T-helper 2 cell treated with Interferon-gamma antibody and Interleukin-4, amounts not matched to agents 100 ng/mL and 5 ng/mL, for 36 hours (primary cell): ENCODE data around the gene MYOCD. TPM values are rescaled to one million over a fixed set of nuclear protein-coding genes. Genes with fewer than 3 reads are reported as not detected.

Experiments used
- intact Hi-C: fragments of 100-400 bp; cut with micrococcal nuclease; formaldehyde crosslinking; loops from one replicate; pipeline ENCODE4 v1.15.1; 2023
- total RNA-seq: library from RNA; stranded (reverse); gene quantifications from 2 replicates; pipeline ENCODE4 v1.2.3, GENCODE V29; 2022

Gene MYOCD
- total RNA-seq, 1 donor from 2014 or later, result not detected

- intact Hi-C loops, result no loop called here
Measured at GRCh38 chr17:12744786-12745185, 79.1 kb downstream of the MYOCD start.

DNA sequence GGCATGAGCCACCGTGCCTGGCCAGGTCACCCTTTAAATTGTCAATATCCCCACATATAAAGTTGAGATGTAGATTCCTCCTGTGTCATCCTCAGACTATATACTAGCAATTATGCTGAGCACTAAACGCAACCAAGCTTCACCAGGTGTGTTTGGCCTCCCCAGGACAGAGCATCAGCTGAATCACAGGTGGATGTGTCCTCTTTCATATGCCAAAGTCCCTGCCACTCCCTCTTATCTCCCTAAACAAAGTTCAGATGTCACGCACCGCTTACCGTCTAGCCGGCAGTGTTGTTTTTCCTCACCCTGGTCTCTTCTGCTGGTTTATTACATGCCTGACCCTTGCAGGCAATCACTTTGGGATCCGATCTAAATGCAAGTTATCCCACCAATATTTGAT is 79.8 kb downstream of the MYOCD start:
- intact Hi-C loops, result no loop called here

DNA sequence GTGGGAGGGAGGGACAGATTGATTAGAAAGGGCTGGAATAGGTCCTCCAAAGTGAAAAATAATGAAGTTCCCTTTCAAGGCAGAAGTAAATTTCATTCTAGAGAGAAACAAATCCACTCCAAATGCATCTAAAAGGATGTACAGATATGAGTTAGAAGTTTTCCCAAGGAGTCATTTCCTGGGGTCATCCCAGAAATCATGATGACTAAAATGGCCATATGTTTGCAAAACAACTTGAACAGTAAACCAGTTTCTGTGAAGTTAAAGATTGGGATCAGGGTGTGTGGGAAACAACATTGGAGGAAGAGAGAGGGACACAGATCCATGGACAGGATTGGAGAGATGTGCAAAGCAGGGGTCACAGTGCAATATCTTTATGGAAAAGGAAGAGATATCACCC is 91.1 kb downstream of the MYOCD start:
- intact Hi-C loops, result no loop called here

GRCh38 chr17:12759090-12759489 is 93.4 kb downstream of the MYOCD start:
- intact Hi-C loops, result no loop called here

DNA sequence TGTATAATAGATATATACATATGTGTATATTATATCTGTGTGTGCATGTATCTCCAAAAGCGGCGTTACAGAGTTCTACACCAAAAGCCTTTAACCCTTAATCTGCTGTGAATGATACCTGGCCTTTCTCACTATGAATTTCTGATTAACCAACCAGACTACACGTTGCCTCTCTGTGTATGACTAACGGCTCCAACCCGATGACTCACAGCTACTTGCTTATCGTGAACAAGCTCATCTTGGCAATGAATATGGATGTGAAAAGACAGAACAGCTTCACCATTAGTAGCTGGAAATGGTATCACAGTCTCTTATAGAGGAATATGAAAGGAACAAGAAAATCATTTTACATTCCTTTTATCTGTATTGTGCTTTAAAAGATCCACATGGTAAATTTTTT is 99.9 kb downstream of the MYOCD start:
- intact Hi-C loops, result no loop called here

- intact Hi-C loops, result no loop called here
Measured at GRCh38 chr17:12768255-12768654, 102.6 kb downstream of the MYOCD start.

DNA sequence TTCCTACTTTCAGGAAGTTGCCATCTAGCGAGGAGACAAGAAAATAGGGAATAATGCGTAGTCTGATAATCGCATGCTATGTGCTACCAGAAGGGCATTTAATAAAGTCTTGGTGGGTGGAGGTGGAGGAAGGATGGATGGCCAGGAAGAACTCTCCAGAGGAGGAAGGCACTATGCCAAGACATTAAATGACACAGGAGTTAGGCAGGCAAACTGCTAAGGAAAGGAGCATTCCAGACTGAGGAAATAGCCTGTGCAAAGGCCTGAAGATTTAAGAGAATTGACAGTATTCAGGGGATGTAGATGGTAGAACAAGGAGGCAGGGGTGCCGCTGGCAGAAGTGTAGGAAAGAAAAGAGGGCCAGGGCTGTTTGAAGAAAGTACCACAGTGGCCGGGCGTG is 104.3 kb downstream of the MYOCD start:
- intact Hi-C loops, result no loop called here

- intact Hi-C loops, result no loop called here
Measured at GRCh38 chr17:12773153-12773552, 107.5 kb downstream of the MYOCD start.

GRCh38 chr17:12789075-12789480 is 123.4 kb downstream of the MYOCD start:
- intact Hi-C loops, result no loop called here

- intact Hi-C loops, result no loop called here
Measured at GRCh38 chr17:12789481-12790248, 124.0 kb downstream of the MYOCD start, which contains the start of gene ARHGAP44. ARHGAP44 (plus strand) TSS chr17:12789498; CDS start chr17:12789839, 341 bp downstream.

DNA sequence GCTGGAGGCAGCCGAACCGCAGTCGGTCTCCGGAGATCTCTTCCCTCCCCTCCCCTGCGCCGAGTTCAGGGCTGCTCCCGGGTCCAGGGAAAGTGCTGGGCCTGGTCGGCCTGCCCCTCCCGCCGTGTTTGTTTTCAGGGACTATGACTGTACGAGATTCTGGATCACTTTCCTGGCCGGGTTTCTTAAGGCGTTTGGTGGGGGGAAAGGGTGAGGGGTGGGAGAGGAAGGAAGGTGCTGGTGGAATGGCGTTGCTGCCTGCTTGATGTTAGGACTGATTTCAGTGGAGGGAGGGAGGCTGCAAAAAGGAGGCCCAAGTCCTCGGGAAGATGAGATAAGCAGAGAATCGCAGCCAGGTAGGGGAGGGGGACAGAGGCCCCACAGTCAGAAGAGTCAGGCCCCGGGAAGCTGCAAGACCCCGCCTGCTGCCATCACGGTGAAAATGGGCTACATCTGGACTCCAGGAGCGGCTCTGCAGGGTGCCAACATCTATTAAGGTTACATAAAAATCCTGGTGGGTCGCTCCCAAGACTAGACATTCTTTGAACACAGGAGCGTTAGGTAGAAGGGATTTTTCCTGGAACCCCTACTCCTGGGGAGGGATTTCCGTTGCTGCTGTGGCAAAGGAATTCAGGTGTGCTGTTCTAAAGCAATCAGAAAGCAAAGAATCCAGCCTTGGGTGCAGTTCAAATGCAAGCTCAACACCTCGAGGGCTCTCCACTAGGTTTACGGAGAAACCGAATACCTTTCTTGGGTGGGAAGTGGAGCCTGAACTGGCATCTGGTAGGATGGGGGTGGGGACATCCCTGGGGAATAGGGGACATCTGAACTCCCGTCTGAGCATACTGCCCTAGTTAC is 124.8 kb downstream of the MYOCD start:
- intact Hi-C loops, result no loop called here

DNA sequence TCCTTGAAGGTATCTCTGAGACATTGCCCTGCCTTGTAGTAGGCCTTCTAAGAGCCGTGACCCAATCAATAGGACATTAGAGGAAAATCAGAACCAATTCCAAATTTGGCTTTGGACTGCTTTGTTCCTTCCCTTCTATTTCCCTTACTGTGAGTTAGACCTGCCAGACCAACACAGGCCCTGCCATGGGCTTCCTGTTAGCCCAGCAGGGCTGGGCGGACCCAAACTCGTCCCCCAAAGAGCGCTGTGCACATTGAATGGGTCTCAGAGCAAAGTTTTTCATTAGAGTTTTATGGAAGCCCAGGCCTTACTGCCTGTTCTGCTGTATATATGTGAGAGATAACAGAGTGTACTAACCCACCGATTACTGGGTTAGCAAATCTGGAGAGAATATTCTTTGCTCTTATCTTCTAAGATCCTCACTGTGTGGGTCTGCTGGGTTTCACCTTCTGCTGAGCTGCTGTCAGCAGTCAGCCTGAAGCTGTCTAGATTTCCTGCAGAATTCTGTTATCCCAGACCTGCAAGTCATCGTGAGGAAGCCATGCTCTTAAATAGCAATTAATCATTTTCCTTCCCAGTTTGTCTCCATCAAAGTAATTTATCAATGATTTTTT is 129.3 kb downstream of the MYOCD start:
- intact Hi-C loops, result no loop called here

- intact Hi-C loops, result no loop called here
Measured at GRCh38 chr17:12800855-12801365, 135.2 kb downstream of the MYOCD start.

DNA sequence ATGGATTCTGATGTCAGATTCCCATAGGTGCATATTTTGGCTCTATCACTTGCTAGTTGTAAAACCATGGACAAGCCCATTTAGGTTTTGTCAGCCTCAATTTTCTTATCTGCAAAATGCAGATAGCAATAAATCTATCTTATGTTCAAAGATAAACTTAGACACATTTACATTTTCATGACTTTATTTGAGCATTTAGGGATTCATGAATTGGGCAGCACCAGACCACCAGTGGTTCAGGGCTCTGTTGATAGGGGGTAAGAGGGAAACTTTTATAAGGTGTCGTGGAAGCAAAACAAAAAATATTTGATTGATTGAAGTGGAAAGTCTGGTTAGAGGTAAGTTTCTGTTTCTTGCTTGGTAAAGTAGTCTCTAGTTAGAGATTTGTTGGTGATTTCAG is 140.9 kb downstream of the MYOCD start:
- intact Hi-C loops, result no loop called here

DNA sequence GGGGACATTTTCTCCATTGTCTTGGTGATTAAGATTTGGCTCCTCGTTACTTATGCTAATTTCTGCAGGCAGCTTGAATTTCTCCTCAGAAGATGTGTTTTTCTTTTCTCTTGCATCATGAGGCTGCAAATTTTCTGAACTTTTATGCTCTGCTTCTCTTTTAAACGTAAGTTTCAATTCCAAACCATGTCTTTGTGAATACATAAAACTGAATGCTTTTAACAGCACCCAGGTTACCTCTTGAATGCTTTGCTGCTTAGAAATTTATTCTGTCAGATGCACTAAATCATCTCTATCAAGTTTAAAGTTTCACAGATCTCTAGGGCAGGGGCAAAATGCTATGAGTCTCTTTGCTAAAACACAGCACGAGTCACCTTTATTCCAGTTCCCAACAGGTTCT is 143.0 kb downstream of the MYOCD start:
- intact Hi-C loops, result no loop called here

GRCh38 chr17:12812877-12813276 is 147.2 kb downstream of the MYOCD start:
- intact Hi-C loops, result no loop called here

DNA sequence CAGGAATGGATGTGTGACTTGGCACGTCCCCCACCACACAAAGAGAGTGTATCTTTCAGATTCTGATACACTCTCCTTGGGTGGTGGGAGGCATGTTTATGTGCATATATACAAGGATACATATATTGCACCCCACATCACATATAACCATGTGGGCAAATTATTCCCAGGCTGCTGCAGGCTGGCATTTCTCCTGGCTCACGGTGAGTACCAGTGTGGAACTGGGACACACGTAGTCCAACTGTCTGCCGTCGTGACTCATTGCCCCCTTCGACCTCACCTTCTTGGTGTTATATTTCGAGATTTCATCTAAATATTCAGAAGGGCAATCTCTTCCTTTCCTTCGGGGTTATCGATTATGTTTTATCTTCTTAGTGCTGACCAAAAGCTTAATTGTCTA is 148.0 kb downstream of the MYOCD start:
- intact Hi-C loops, result no loop called here

- intact Hi-C loops, result no loop called here
Measured at GRCh38 chr17:12814718-12815117, 149.0 kb downstream of the MYOCD start.

- intact Hi-C loops, result no loop called here
Measured at GRCh38 chr17:12815642-12816141, 150.0 kb downstream of the MYOCD start.
